Liver (tissue), 9 donors: ENCODE measurements around the gene ZFAND2B. TPM values are rescaled to one million over a fixed set of nuclear protein-coding genes. Genes with fewer than 3 reads are reported as not detected.
A peak's percentile ranks its signal among the peaks of the same experiment; 100 is the strongest.

ENCODE experiments used
- DNase-seq: peaks from one replicate; pipeline ENCODE4 v3.0.0-alpha.2; 2017; ENCODE audit warnings: low spot score
- H3K27ac ChIP-seq, 2 donors: one replicate each; pipeline ENCODE4 v1.7.0; 2013; ENCODE audit warnings: inconsistent platforms in 2 of 2, low read length in 2 of 2, control low read depth in 1 of 2, low read depth in 1 of 2, mild to moderate bottlenecking in 1 of 2
- H3K27me3 ChIP-seq, 4 donors: one replicate each; pipeline versions ENCODE4 v1.6.1 to v1.7.0; 2013; ENCODE audit warnings: low read length in 3 of 4, inconsistent platforms in 1 of 4, mild to moderate bottlenecking in 1 of 4, moderate library complexity in 1 of 4; ENCODE audit not compliant: control insufficient read depth in 4 of 4, insufficient read depth in 4 of 4
- H3K36me3 ChIP-seq, 4 donors: one replicate each; pipeline versions ENCODE4 v1.6.1 to v1.7.0; 2013; ENCODE audit warnings: low read length in 3 of 4, mild to moderate bottlenecking in 3 of 4, low read depth in 1 of 4, moderate library complexity in 1 of 4; ENCODE audit not compliant: control insufficient read depth in 4 of 4, insufficient read depth in 3 of 4
- H3K4me1 ChIP-seq, 4 donors: one replicate each; pipeline versions ENCODE4 v1.6.1 to v1.7.0; 2013; ENCODE audit warnings: low read length in 3 of 4, mild to moderate bottlenecking in 3 of 4, moderate library complexity in 1 of 4; ENCODE audit not compliant: control insufficient read depth in 4 of 4, insufficient read depth in 4 of 4
- H3K4me3 ChIP-seq, 3 donors: one replicate each; pipeline versions ENCODE4 v1.6.1 to v1.7.0; 2013; ENCODE audit warnings: low read length in 3 of 3, control low read depth in 1 of 3, low read depth in 1 of 3, mild to moderate bottlenecking in 1 of 3
- H3K9ac ChIP-seq, 2 donors: one replicate each; pipeline ENCODE4 v1.7.0; 2013; ENCODE audit warnings: low read length in 2 of 2, mild to moderate bottlenecking in 2 of 2, moderate library complexity in 2 of 2, control low read depth in 1 of 2, low read depth in 1 of 2
- H3K9me3 ChIP-seq, 4 donors: one replicate each; pipeline versions ENCODE4 v1.6.1 to v1.7.0; 2013; ENCODE audit warnings: low read length in 3 of 4; ENCODE audit not compliant: control insufficient read depth in 4 of 4
- ATF3 ChIP-seq: IDR thresholded peaks from 2 replicates; pipeline ENCODE4 v1.6.1; 2016; ENCODE audit warnings: antibody characterized with exemption
- CTCF ChIP-seq: fragments of 150-350 bp; IDR thresholded peaks from 2 replicates; pipeline ENCODE4 v1.5.1; 2017; ENCODE audit warnings: improper control_type of control experiment, low read depth, low read length; ENCODE audit not compliant: missing input control
- EGR1 ChIP-seq, 2 donors: IDR thresholded peaks; 2 replicates each; pipeline ENCODE4 v1.6.1; 2016 to 2018; ENCODE audit warnings: antibody characterized with exemption in 2 of 2, low read depth in 2 of 2
- FOXA1 ChIP-seq: IDR thresholded peaks from 2 replicates; pipeline ENCODE4 v1.6.1; 2016; ENCODE audit warnings: antibody characterized with exemption
- FOXA2 ChIP-seq: IDR thresholded peaks from 2 replicates; pipeline ENCODE4 v1.6.1; 2016; ENCODE audit warnings: antibody characterized with exemption
- GABPA ChIP-seq, 2 donors: IDR thresholded peaks in 1 of 2; conservative IDR thresholded peaks in 1 of 2; 2 replicates each; pipeline ENCODE4 v1.6.1; 2016; ENCODE audit warnings: antibody characterized with exemption in 2 of 2, mild to moderate bottlenecking in 1 of 2, moderate library complexity in 1 of 2
- HNF4A ChIP-seq, 2 donors: conservative IDR thresholded peaks; 2 replicates each; pipeline ENCODE4 v1.6.1; 2016; ENCODE audit warnings: antibody characterized with exemption in 2 of 2, mild to moderate bottlenecking in 2 of 2
- JUND ChIP-seq, 2 donors: IDR thresholded peaks; 2 replicates each; pipeline ENCODE4 v1.6.1; 2016; ENCODE audit warnings: antibody characterized with exemption in 2 of 2
- MAX ChIP-seq: IDR thresholded peaks from 2 replicates; pipeline ENCODE4 v1.6.1; 2016; ENCODE audit warnings: antibody characterized with exemption
- REST ChIP-seq: IDR thresholded peaks from 2 replicates; pipeline ENCODE4 v1.6.1; 2016; ENCODE audit warnings: antibody characterized with exemption, mild to moderate bottlenecking
- RXRA ChIP-seq, 2 donors: IDR thresholded peaks; 2 replicates each; pipeline ENCODE4 v1.6.1; 2017 to 2018; ENCODE audit warnings: antibody characterized with exemption in 2 of 2, mild to moderate bottlenecking in 1 of 2
- SP1 ChIP-seq: IDR thresholded peaks from 2 replicates; pipeline ENCODE4 v1.6.1; 2018; ENCODE audit warnings: antibody characterized with exemption, mild to moderate bottlenecking
- TAF1 ChIP-seq: conservative IDR thresholded peaks from 2 replicates; pipeline ENCODE4 v1.6.1; 2016; ENCODE audit warnings: antibody characterized with exemption, mild to moderate bottlenecking
- YY1 ChIP-seq: IDR thresholded peaks from 2 replicates; pipeline ENCODE4 v1.6.1; 2016; ENCODE audit warnings: antibody characterized with exemption, mild to moderate bottlenecking
- ZBTB33 ChIP-seq: IDR thresholded peaks from 2 replicates; pipeline ENCODE4 v1.6.1; 2016; ENCODE audit warnings: antibody characterized with exemption
- WGBS: extraction: QIAGEN DNeasy Blood & Tissue Kit; methylation state at CpG from one replicate; pipeline ENCODE4 v1.1.7; 2013; 5-methylcytosine and 5-hydroxymethylcytosine counted together
- polyA plus RNA-seq, 2 donors: library from polyadenylated mRNA; stranded (reverse) in 1 of 2; unstranded in 1 of 2; fragments of 200-250 nt in 1 of 2; fragments of >200 nt in 1 of 2; fragmentation: Nextera tagmentation in 1 of 2; extraction: Ambion mirVana in 1 of 2; gene quantifications; one replicate each; pipeline versions ENCODE4 v1.2.1 to v1.2.3, GENCODE V29; 2013 to 2015
- total RNA-seq, 2 donors: library from RNA; depleted of rRNA; stranded (reverse); fragments of >200 nt; gene quantifications; one replicate each; pipeline ENCODE4 v1.2.3, GENCODE V29; 2014
- donor health status: healthy.
- donor health status: healthy.
- donor health status: healthy.
- donor health status: healthy.
- donor health status: healthy.

The ZFAND2B gene
- total and polyA plus RNA-seq, 4 donors: 19.6 to 53.8 (median 25.8) TPM

- TF ChIP-seq JUND (IDR thresholded peaks at IDR 0.05) (peak in 1 of 2 donors; percentile 10), YY1 (peak; percentile 47), GABPA (IDR thresholded peaks at IDR 0.05 in 1 of 2, conservative IDR thresholded peaks at IDR 0.05 in 1 of 2) (peak in 1 of 2 donors; percentile 75), ZBTB33 (no peak), EGR1 (IDR thresholded peaks at IDR 0.05; ENCODE audit: low read depth in 2 of 2) (no peak), REST (peak; percentile 66), CTCF (peak; percentile 19), FOXA2 (peak; percentile 47), RXRA (IDR thresholded peaks at IDR 0.05) (peak in 1 of 2 donors; percentile 16), HNF4A (conservative IDR thresholded peaks at IDR 0.05) (peak; percentile 30), ATF3 (no peak), TAF1 (peak; percentile 30), MAX (no peak), FOXA1 (no peak), SP1 (no peak)
- H3K9me3 ChIP-seq: no peaks in the 10 kb centered on the region
- peak within 1 kb of the TSS; percentile 68 to 89 (median 77) for H3K4me3 ChIP-seq
- H3K9ac ChIP-seq: peak within 1 kb of the TSS; percentile 34 to 100
- H3K36me3 ChIP-seq: peaks cover 9 to 49% (median 41%) of the 10 kb centered on the region in 4 donors
- under 1% methylated on average over 67 of the region's 67 CpGs for WGBS
- peak within 1 kb of the TSS; percentile 94 to 100 for H3K27ac ChIP-seq
- peak; percentile 92 for DNase-seq
- H3K4me1 ChIP-seq: peaks cover 0 to 25% (median 22%) of the 10 kb centered on the region in 4 donors
- no peaks in the 10 kb centered on the region for H3K27me3 ChIP-seq
Measured at GRCh38 chr2:219177552-219178376, 28.8 kb upstream of the ZFAND2B start, which contains the start of gene RETREG2. Gene RETREG2, plus strand, starts transcription at chr2:219178275. Its CDS starts 78 bp downstream, at chr2:219178353.
